Gastroesophageal sphincter (tissue), 4 donors: ENCODE results near the gene CSPG5. TPM values are rescaled to one million over a fixed set of nuclear protein-coding genes. Genes with fewer than 3 reads are reported as not detected.

Experiments used
- ATAC-seq: fragments of 150-250 bp; one replicate; pipeline ENCODE4 v1.9.1; 2016; ENCODE audit warnings: mild to moderate bottlenecking, moderate library complexity
- H3K27ac ChIP-seq, 4 donors: fragments of 200-600 bp; sonication (generic) in 3 of 4; 1 replicate in 3 of 4; 2 replicates in 1 of 4; pipeline ENCODE4 v1.5.1; 2016 to 2019
- H3K27me3 ChIP-seq: fragments of 200-600 bp; sonication (generic); one replicate; pipeline ENCODE4 v1.5.1; 2019
- H3K36me3 ChIP-seq, 2 donors: fragments of 200-600 bp; sonication (generic); one replicate each; pipeline ENCODE4 v1.5.1; 2019; ENCODE audit warnings: control low read depth in 1 of 2
- H3K4me1 ChIP-seq, 3 donors: fragments of 200-600 bp; sonication (generic); 1 replicate in 2 of 3; 2 replicates in 1 of 3; pipeline ENCODE4 v1.5.1; 2016 to 2019; ENCODE audit warnings: control low read depth in 2 of 3
- H3K4me3 ChIP-seq, 2 donors: fragments of 200-600 bp; sonication (generic); one replicate each; pipeline ENCODE4 v1.5.1; 2019; ENCODE audit warnings: mild to moderate bottlenecking in 1 of 2, moderate library complexity in 1 of 2
- H3K9me3 ChIP-seq, 3 donors: fragments of 200-600 bp; sonication (generic); one replicate each; pipeline ENCODE4 v1.5.1; 2017 to 2019; ENCODE audit warnings: control low read depth in 2 of 3
- EP300 ChIP-seq: sonication (generic); formaldehyde crosslinking; IDR thresholded peaks from one replicate; pipeline ENCODE4 v1.6.1; 2017; ENCODE audit warnings: antibody characterized with exemption, mild to moderate bottlenecking
- POLR2A ChIP-seq, 2 donors: fragments of 450-650 bp; IDR thresholded peaks; one replicate each; pipeline ENCODE4 v1.6.1; 2017; ENCODE audit warnings: antibody characterized with exemption in 2 of 2, mild to moderate bottlenecking in 2 of 2, moderate library complexity in 1 of 2
- POLR2AphosphoS5 ChIP-seq: sonication (generic); formaldehyde crosslinking; IDR thresholded peaks from one replicate; pipeline ENCODE4 v1.6.1; 2017; ENCODE audit warnings: antibody characterized with exemption
- WGBS, 2 donors: methylation state at CpG; one replicate each; pipeline ENCODE4 v1.1.5; 2018; ENCODE audit warnings: low coverage in 1 of 2; 5-methylcytosine and 5-hydroxymethylcytosine counted together
- total RNA-seq, 4 donors: library from RNA; depleted of rRNA; stranded (reverse); fragments of >200 nt; gene quantifications; one replicate each; pipeline ENCODE4 v1.1.0, GENCODE V29; 2016
- TF ChIP-seq, protein P1 (sequence below), 4 experiments: fragments of 200-600 bp in 2 of 4; fragments of 450-650 bp in 2 of 4; sonication (generic) in 1 of 4; IDR thresholded peaks; one replicate each; pipeline ENCODE4 v1.5.1; 2017 to 2019; ENCODE audit warnings: antibody characterized with exemption in 4 of 4, mild to moderate bottlenecking in 2 of 4, moderate library complexity in 2 of 4

The CSPG5 gene
- total RNA-seq, 4 donors from 2014 or later, result 0.27 to 1.0 (median 0.30) TPM; not detected in 1

DNA sequence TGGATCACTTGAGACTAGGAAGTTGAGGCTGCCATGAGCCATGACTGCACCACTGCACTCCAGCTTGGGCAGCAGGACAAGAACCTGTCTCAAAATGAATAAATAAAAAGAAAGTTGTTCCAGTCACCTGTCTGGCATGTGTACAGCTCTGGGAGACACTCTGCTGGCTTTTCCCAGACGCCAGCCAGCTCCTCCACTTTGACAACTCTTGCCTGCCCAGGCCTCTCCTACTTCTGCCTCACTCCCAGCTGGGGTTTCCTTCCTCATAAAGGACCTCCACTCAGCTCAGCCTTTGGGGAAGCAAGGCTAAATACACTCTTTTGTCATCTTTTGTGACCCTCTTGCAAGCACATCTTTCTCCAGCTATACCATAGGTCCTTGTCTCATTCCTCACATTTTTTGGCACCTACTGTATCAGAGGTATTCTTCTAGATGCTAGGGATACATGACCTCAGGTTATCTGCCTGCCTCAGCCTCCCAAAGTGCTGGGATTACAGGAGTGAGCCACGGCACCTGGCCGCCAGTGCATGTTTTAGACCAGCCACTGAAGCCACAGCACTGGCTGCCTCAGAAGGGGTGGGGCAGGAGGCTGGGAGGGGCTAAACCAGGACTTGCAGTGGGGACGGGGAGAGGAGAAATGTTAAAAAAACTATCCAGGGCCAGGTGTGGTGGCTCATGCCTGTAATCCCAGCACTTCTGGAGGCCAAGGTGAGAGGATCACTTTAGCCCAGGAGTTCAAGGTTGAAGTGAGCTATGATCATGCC is 55.2 kb downstream of the CSPG5 start:
- Histone ChIP-seq H3K9me3 (no peaks in the 10 kb centered on the region), H3K4me3 (no peak overlapping the region), H3K27me3 (peaks cover 3% of the 10 kb centered on the region), H3K4me1 (peaks cover 0 to 6% (median 0%) of the 10 kb centered on the region in 3 donors), H3K36me3 (no peaks in the 10 kb centered on the region), H3K27ac (no peak overlapping the region)
- no peak for TF ChIP-seq POLR2AphosphoS5
- TF ChIP-seq, protein P1, sequence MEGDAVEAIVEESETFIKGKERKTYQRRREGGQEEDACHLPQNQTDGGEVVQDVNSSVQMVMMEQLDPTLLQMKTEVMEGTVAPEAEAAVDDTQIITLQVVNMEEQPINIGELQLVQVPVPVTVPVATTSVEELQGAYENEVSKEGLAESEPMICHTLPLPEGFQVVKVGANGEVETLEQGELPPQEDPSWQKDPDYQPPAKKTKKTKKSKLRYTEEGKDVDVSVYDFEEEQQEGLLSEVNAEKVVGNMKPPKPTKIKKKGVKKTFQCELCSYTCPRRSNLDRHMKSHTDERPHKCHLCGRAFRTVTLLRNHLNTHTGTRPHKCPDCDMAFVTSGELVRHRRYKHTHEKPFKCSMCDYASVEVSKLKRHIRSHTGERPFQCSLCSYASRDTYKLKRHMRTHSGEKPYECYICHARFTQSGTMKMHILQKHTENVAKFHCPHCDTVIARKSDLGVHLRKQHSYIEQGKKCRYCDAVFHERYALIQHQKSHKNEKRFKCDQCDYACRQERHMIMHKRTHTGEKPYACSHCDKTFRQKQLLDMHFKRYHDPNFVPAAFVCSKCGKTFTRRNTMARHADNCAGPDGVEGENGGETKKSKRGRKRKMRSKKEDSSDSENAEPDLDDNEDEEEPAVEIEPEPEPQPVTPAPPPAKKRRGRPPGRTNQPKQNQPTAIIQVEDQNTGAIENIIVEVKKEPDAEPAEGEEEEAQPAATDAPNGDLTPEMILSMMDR (IDR thresholded peaks at IDR 0.05), result no peak
- TF ChIP-seq POLR2A (IDR thresholded peaks at IDR 0.05), result no peak
- TF ChIP-seq EP300, result no peak
- 0 to 56% methylated on average over 1 of the region's 4 CpGs for WGBS, 2 donors
- ATAC-seq, result no peak

DNA sequence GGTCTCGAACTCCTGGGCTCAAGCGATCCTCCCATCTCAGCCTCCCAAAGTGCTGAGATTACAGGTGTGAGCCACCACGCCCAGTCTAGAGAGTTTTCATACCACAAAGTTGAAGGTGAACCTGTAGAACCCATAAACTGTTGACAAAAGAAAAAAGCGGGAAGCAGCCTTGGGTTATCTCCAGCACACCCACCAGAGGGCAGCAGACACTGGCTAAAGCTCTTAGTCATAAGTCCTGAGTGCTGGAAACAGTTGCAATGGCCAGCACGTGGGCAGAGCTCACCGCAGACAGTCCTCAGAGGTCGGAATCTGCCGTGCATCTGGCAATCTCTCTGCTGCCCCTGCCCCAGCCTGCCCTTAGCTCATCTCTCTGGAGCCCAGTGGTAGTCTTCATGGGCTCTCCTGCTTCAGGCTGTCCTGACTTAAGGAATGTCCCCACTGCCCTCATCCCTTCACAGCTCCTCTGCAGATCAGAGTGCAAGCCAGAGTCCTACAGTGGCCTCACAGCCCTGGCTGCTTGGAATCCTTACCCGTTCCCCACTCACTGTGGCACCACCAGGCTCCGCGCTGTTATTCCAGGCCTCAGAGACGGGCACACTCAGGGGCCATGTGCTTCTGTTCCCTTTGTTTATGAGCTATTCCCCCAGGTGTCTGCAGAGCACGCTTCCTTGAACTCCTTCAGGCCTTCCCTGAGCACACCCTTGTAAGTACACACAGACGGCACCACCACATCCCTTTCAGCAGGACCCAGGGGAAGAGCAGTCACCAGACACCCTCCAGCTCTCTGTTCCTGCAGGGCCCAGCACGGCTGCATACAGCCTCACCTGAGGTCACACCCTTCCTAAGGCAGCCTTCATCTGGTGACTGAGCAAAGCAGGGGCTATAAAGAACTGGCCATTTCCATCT is 56.3 kb downstream of the CSPG5 start:
- TF ChIP-seq POLR2AphosphoS5 (peak; percentile 8), POLR2A (IDR thresholded peaks at IDR 0.05) (no peak), EP300 (no peak)
- TF ChIP-seq, protein P1 (IDR thresholded peaks at IDR 0.05), result peak; percentile 91 to 96 (median 92)
- Histone ChIP-seq H3K4me3 (no peak overlapping the region), H3K36me3 (no peaks in the 10 kb centered on the region), H3K9me3 (no peaks in the 10 kb centered on the region), H3K4me1 (peaks cover 0 to 6% (median 0%) of the 10 kb centered on the region in 3 donors), H3K27ac (no peak overlapping the region), H3K27me3 (peaks cover 3% of the 10 kb centered on the region)
- ATAC-seq, result peak; percentile 96
- WGBS, 2 donors, result 15 to 48% methylated on average over 7 to 9 of the region's 15 CpGs

DNA sequence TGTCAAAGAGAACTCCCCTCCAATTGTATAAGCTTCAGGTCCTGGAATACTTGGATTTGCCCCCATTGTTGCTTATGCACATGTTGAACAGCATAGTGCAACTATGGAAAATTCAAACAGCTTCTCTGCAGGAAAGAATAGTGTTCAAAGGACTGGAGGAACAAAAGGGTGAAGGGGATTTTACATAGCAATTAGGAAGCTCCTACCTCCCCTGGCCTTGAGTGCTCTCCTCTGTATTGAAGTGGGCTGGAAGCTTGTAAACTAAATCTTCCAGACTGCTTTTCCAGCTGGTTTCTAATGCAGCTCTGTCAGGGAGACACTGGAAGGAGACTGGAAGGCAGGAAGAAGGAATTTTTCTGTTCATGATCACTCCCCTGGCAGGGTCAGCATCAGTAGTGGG is 57.9 kb downstream of the CSPG5 start:
- no peak overlapping the region for H3K27ac ChIP-seq
- H3K4me3 ChIP-seq, result no peak overlapping the region
- peaks cover 3% of the 10 kb centered on the region for H3K27me3 ChIP-seq
- no peaks in the 10 kb centered on the region for H3K9me3 ChIP-seq
- ATAC-seq, result no peak
- H3K36me3 ChIP-seq, result no peaks in the 10 kb centered on the region
- H3K4me1 ChIP-seq, result peaks cover 0 to 6% (median 0%) of the 10 kb centered on the region in 3 donors
- no peak for TF ChIP-seq POLR2A (IDR thresholded peaks at IDR 0.05)

DNA sequence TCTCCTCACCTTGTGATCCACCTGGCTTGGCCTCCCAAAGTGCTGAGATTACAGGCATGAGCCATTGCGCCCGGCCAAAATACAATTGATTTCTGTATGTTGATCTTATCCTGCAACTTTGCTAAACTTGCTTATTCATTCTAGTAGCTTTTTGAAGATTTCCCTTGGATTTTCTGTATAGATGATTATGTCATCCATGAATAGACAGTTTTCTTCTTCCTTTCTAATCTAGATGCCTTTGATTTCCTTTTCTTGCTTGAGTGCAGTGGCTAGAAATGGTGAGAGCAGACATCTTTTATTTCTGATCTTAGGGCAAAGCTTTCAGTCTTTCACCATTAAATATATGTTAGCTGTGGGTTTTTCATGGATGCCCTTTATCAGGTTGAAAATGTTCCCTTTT is 60.7 kb downstream of the CSPG5 start:
- Histone ChIP-seq H3K4me3 (no peak overlapping the region), H3K4me1 (peaks cover 0 to 12% (median 0%) of the 10 kb centered on the region in 3 donors), H3K9me3 (no peaks in the 10 kb centered on the region), H3K27me3 (peaks cover 3% of the 10 kb centered on the region), H3K36me3 (no peaks in the 10 kb centered on the region), H3K27ac (no peak overlapping the region)
- WGBS, 2 donors, result 87% methylated on average over 2 of the region's 2 CpGs; no CpG with 5 or more reads in 1 of the 2 donors
- TF ChIP-seq, protein P1 (IDR thresholded peaks at IDR 0.05), result no peak
- no peak for TF ChIP-seq POLR2A (IDR thresholded peaks at IDR 0.05)
- no peak for TF ChIP-seq POLR2AphosphoS5
- ATAC-seq, result no peak

DNA sequence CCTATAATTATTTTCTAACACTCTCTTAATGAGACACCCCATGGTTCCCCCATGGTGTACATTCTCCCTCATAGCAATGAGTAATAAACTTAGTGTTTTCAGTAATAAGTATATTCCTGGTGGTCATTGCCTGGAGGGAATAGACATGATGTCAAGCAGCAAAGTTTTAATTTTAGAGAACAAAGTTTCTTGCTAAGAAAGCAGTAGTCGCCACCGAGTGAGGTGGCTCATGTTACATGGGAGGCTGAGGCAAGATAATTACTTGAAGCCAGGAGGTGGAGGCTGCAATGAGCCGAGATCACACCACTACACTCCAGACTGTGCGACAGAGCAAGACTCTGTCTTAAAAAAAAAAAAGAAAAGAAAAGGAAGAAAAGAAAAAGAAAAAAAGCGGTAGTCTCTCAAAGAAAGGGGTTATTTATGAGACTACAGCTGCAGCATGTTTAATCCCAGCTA is 62.8 kb downstream of the CSPG5 start:
- H3K4me1 ChIP-seq, result peaks cover 0 to 24% (median 8%) of the 10 kb centered on the region in 3 donors
- no peak overlapping the region for H3K4me3 ChIP-seq
- peaks cover 0 to 1% of the 10 kb centered on the region in 2 donors for H3K36me3 ChIP-seq
- H3K27ac ChIP-seq, result no peak overlapping the region
- H3K9me3 ChIP-seq, result no peaks in the 10 kb centered on the region
- ATAC-seq, result no peak
- TF ChIP-seq POLR2A (IDR thresholded peaks at IDR 0.05) (no peak), POLR2AphosphoS5 (no peak), EP300 (no peak)
- TF ChIP-seq, protein P1 (IDR thresholded peaks at IDR 0.05), result no peak
- 29 to 46% methylated on average over 3 to 5 of the region's 5 CpGs for WGBS, 2 donors
- H3K27me3 ChIP-seq, result peaks cover under 1% of the 10 kb centered on the region
